Dedifferentiated amniotic fluid mesenchymal stem cell (primary cell): ENCODE measurements around the gene GPN2.

Experiments
- DNase-seq: peaks from one replicate; pipeline ENCODE4 v3.0.0-alpha.2; 2016; ENCODE audit errors: extremely low spot score

The GPN2 gene

DNA sequence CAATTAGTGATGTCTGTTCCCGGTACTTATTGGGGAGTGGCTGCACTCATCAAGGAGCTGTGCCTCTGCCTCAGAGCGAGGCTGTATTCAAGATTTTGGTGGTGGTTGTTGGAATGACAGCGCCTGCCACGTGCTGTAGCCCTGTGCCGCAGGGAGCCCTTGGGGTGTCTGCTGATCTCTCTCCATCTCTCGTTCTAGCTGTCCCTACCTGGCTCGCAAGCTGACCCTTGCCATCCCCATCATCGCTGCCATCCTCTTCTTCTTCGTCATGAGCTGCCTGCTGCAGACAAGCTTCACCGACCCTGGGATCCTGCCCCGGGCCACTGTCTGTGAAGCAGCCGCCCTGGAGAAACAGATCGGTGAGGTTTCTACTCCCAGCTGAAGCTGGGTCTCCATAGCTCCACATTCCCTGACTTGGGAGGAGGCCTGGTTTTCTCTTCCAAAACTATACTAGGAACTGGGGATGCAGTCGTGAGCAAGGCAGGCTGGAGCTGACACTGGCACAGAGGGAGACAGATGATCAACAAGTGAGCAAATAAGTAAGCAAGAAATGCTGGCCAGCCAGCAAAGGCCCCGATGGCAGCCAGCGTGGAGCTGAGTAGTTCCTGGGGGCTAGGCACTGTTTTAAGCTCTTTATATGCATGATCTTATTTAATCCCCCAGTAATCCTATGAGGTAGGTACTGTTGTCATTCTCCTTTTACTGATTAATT lies 57.7 kb downstream of the GPN2 start:
- no peak for DNase-seq

GRCh38 chr1:26831546-26832248 lies 58.4 kb downstream of the GPN2 start:
- DNase-seq: no peak

- no peak for DNase-seq
Measured at GRCh38 chr1:26831059-26831458, 59.0 kb downstream of the GPN2 start.

GRCh38 chr1:26829184-26829911 lies 60.7 kb downstream of the GPN2 start:
- DNase-seq: no peak

DNA sequence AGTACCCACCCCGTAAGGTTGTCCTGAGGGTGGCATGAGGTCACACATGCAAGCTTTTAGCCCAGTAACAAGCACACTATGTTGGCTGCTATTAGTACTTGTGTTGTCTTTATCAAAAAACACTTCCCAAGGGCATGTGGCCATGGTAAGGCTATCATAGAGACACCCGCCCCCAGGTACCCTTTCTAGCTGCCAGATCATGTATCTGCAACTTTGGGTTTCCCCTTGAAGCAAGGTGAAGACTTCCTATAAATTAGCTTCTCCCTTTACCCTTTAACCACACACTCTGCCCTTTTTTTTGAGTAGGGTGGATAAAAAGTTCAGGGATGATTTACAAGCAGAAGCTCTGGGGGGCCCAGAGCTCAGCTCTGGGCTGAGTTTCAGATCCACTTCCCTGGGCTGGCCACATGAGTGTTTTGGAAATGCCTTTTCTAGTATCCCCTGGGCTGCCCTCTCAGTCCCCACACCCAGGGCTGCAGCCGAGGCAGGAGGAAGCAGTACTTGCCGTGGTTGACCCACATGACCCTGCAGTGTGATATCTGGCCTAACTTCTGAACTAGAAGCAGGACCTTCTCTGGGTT lies 61.6 kb downstream of the GPN2 start:
- no peak for DNase-seq

DNA sequence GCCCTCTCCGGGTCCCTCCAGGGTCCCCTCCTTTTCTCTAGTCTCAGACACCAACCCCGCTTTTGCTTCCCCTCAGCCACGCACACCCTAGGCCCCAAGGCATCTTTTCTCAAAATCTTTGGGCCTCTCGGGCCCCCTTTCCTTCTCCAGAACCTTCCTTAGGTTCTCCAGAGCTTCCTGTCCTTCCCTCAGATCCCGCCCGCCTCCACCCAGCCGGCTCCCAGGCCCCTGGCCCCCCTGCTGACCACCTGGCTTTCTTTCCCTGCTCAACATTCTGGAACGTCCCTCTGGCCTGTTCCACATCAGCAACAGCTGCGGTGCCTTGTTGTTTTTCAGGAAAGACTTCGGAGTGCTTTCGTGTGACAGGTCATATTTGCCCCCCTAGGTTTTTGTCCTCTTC lies 62.4 kb downstream of the GPN2 start:
- DNase-seq: no peak

DNA sequence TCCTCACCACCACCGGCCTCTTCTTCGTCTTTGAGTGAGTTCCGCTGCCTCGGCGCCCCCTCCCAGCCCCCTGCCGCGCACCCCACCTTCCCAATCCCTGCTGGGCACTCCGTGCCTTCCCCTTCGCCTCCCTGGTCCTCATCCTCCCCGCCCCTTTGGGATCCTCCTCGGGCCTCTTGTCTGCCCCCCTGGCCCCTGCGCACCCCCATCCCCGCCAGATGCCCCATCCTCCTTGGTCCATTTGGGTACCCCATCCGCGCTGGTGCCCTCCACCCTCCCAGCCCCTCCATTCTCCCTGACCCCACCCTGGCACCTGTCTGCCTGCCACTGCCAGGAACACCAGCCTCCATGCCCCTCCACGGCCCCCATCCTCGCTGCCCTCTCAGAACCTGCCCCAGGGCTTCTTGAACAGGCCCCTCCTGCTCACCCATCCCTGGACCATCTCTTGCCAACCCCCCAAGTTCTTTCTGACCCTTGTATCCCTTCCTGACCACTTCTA lies 62.9 kb downstream of the GPN2 start:
- no peak for DNase-seq

GRCh38 chr1:26826261-26827105 lies 63.6 kb downstream of the GPN2 start, which contains the start of gene ZDHHC18:
Gene ZDHHC18, plus strand, starts transcription at chr1:26826688. Its CDS starts 117 bp downstream, at chr1:26826805.
- peak; percentile 46 for DNase-seq
